BE2C (cell line): ENCODE results near the gene MAT1A.

ENCODE experiments used
- DNase-seq: peaks from one replicate; pipeline ENCODE4 v3.0.0-alpha.2; 2020
- H3K27me3 ChIP-seq: fragments of 250-450 bp; sonication (Bioruptor Pico); 2 replicates; pipeline ENCODE4 v1.5.1; 2020; ENCODE audit warnings: mild to moderate bottlenecking
- H3K36me3 ChIP-seq: fragments of 250-450 bp; sonication (Bioruptor Pico); 2 replicates; pipeline ENCODE4 v1.5.1; 2020; ENCODE audit warnings: mild to moderate bottlenecking
- H3K4me1 ChIP-seq: fragments of 250-450 bp; sonication (Bioruptor Pico); 2 replicates; pipeline ENCODE4 v1.5.1; 2020
- H3K4me3 ChIP-seq: 2 replicates; pipeline ENCODE4 v1.5.1; 2011; ENCODE audit warnings: low read depth, low read length
- H3K9me3 ChIP-seq: fragments of 250-450 bp; sonication (Bioruptor Pico); 2 replicates; pipeline ENCODE4 v1.5.1; 2020
- TF ChIP-seq, protein P1 (sequence below): IDR thresholded peaks from 2 replicates; pipeline ENCODE4 v1.5.1; 2012; ENCODE audit warnings: mild to moderate bottlenecking, low read depth, low read length

Gene MAT1A

DNA sequence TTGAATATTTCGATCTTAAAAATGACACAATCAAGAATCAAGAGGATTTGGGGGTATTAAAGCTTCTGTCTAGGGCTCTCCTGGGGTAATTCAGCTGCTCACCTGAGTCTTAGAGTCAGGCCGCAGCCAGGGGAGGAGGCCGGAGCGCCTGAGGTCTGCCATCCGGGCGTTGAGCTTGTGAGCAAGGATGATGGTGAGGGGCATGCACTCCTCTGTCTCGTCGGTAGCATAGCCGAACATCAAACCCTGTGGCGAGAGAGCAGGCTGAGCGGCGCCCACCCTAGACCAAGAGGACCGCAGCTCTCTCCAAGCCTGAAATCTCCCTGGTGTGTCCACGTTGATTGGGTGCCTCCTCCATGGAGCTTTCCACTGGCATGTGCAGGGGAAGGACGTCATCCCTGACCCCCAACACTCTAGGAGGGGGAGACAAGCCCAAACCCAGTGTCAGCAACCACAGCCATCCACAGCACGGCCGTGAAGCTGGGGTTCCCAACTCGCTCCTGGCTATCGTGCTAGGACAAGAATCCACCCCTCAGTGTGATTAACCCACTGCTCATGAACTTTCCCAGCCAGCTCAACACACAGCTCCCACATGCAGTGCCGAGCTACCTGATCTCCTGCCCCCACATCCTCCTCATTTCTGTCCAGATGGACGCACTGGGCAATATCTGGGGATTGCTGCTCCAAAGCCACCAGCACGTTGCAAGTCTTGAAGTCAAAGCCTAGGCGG lies 9.2 kb downstream of the MAT1A start:
- no peaks in the 10 kb centered on the region for H3K4me1 ChIP-seq
- TF ChIP-seq, protein P1, sequence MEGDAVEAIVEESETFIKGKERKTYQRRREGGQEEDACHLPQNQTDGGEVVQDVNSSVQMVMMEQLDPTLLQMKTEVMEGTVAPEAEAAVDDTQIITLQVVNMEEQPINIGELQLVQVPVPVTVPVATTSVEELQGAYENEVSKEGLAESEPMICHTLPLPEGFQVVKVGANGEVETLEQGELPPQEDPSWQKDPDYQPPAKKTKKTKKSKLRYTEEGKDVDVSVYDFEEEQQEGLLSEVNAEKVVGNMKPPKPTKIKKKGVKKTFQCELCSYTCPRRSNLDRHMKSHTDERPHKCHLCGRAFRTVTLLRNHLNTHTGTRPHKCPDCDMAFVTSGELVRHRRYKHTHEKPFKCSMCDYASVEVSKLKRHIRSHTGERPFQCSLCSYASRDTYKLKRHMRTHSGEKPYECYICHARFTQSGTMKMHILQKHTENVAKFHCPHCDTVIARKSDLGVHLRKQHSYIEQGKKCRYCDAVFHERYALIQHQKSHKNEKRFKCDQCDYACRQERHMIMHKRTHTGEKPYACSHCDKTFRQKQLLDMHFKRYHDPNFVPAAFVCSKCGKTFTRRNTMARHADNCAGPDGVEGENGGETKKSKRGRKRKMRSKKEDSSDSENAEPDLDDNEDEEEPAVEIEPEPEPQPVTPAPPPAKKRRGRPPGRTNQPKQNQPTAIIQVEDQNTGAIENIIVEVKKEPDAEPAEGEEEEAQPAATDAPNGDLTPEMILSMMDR: no peak
- H3K36me3 ChIP-seq: no peaks in the 10 kb centered on the region
- H3K27me3 ChIP-seq: no peaks in the 10 kb centered on the region
- no peak overlapping the region for H3K4me3 ChIP-seq
- H3K9me3 ChIP-seq: no peaks in the 10 kb centered on the region
- DNase-seq: no peak

- no peaks in the 10 kb centered on the region for H3K27me3 ChIP-seq
These were observed 10.3 kb downstream of the MAT1A start for GRCh38 chr10:80279146-80279545.

DNA sequence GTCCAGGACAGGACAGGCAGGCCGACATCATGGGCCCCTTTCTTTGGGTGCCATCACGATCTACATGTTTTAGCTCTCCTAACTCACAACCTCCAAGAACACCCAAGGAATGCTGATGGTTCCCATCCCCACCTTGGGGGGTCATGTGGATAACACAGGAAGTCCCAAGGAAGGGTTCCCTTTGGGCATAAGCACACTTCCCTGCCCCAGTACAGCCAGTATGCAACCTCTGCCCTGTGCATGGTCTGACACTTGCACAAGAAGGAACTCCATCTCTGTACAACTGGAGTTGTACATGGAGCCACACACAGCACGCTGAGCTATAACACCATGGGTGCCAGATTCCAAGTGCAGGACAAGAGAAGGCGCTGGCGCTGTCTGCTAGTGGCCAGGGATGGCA lies 11.0 kb downstream of the MAT1A start:
- H3K9me3 ChIP-seq: no peaks in the 10 kb centered on the region
- no peak overlapping the region for H3K4me3 ChIP-seq
- DNase-seq: no peak
- TF ChIP-seq, protein P1: no peak
- no peaks in the 10 kb centered on the region for H3K4me1 ChIP-seq
- H3K27me3 ChIP-seq: no peaks in the 10 kb centered on the region
- no peaks in the 10 kb centered on the region for H3K36me3 ChIP-seq

More at GRCh38 chr10:80279146-80279545, 10.3 kb downstream of the MAT1A start:
- no peaks in the 10 kb centered on the region for H3K4me1 ChIP-seq
- no peaks in the 10 kb centered on the region for H3K9me3 ChIP-seq
- TF ChIP-seq, protein P1: no peak
- H3K36me3 ChIP-seq: no peaks in the 10 kb centered on the region
- no peak overlapping the region for H3K4me3 ChIP-seq
- no peak for DNase-seq

DNA sequence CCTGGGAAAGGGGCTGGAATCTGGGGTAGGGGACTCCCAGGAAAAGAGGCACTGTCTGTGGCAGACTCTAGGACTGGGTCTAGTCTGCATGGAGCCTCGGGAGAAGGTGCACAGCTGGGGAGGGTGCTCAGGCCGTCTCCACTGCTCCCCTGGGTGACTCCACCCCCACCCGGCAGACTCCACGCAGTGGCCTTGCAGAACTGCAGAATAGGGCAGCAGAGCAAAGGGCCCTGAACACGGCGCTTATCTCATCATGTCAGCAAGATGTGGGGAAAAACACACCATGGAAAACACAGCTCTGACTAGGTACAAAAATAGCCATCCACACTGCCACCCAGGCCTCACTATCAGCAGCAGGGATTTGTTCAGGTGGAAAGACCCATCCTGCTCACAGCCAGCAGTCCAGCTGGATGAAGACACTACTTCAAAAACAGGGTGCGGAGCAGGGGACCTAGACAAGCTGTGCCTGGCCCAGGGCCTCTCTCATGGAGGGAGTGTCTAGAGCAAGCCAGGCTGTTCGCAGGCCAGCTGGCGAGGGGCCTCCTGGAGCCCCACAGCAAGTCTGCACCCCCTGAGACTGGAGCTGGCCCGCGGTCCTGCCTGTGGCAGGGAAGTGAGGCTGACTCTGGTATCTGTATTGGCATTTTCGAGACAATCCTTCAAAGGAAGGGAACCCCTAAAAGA lies 11.7 kb downstream of the MAT1A start:
- Histone ChIP-seq H3K36me3 (no peaks in the 10 kb centered on the region), H3K9me3 (no peaks in the 10 kb centered on the region), H3K4me3 (no peak overlapping the region), H3K27me3 (no peaks in the 10 kb centered on the region), H3K4me1 (no peaks in the 10 kb centered on the region)
- TF ChIP-seq, protein P1: no peak
- no peak for DNase-seq

- Histone ChIP-seq H3K27me3 (no peaks in the 10 kb centered on the region), H3K36me3 (no peaks in the 10 kb centered on the region), H3K4me1 (no peaks in the 10 kb centered on the region), H3K4me3 (no peak overlapping the region), H3K9me3 (no peaks in the 10 kb centered on the region)
- no peak for DNase-seq
- TF ChIP-seq, protein P1: no peak
These were observed 12.4 kb downstream of the MAT1A start for GRCh38 chr10:80277016-80277415.

DNA sequence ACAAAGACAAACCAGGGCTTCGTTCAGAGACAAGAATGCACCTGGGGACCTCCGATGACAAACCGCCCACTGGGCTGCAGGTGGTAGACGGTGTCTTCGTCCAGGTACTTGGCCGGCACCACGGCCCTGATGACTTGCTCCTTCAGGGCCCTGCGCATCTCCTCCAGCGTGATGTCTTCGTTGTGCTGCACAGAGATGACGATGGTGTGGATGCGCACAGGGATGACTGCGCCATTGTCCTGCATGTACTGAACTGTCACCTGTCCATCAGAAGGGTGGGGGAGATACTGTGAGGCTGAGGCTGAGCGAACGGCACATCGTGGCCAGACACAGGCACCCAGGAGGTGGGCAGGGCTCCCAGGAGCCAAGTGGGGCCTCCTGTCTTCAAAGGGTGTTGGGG lies 13.1 kb downstream of the MAT1A start:
- no peak overlapping the region for H3K4me3 ChIP-seq
- no peaks in the 10 kb centered on the region for H3K4me1 ChIP-seq
- TF ChIP-seq, protein P1: no peak
- no peaks in the 10 kb centered on the region for H3K27me3 ChIP-seq
- H3K9me3 ChIP-seq: no peaks in the 10 kb centered on the region
- H3K36me3 ChIP-seq: no peaks in the 10 kb centered on the region
- no peak for DNase-seq
